ENCODE measurements around the gene CDH22. TPM values are rescaled to one million over a fixed set of nuclear protein-coding genes. Genes with fewer than 3 reads are reported as not detected.

The CDH22 gene
- total RNA-seq, 1 donor from 2014 or later: 0.14 TPM

DNA sequence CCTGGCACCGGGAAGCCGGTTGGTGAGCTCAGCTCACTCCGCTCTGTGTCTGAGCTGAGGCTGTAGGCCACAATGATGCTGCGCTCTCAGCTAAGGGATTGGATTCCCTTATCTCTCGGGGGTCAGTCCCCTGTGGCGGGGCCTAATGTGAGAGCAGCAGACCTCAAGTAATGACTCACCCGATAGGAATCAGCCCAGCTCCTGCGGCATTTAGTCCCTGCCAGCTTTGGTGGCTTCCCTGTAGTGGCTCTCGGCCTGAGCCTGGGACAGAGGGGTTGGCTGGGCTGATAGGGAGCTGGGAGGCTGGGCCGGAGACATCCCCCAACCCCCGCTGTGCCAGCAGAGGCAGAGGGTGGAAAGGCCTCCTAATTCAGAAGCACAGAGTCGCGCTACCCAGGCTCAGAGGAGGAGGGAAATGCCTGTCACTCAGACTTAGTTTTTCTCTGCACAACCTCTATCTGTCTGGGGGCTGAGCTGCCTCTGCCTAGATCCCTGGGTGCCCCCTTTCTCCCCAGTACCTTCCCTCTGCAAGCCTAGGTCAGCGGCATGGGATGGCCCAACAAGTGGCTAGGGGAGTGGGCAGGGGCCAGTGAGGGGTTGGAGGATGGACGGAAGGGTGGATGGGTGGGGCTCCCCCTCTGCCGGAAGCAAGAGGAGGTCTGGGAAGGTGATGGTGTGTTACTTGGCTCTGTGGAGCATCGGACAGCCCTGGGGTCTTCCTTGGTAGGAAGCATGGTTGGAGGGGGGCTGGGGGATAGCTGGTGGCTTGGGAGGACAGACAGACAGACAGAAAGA is 92.2 kb downstream of the CDH22 start:
- no peaks in the 10 kb centered on the region for H3K9me3 Mint-ChIP-seq (ENCODE audit: low read depth)
- H3K4me3 Mint-ChIP-seq (ENCODE audit: low read depth): no peak overlapping the region
- peak; percentile 22 for DNase-seq (ENCODE audit: low spot score, unreplicated experiment)
- peaks cover 2% of the 10 kb centered on the region for H3K4me1 Mint-ChIP-seq (ENCODE audit: low read depth)
- no peaks in the 10 kb centered on the region for H3K36me3 Mint-ChIP-seq (ENCODE audit: insufficient read depth)
- peaks cover 20% of the 10 kb centered on the region for H3K27me3 Mint-ChIP-seq
- H3K27ac Mint-ChIP-seq: peak overlapping the region; percentile 8
- TF ChIP-seq, protein P1, sequence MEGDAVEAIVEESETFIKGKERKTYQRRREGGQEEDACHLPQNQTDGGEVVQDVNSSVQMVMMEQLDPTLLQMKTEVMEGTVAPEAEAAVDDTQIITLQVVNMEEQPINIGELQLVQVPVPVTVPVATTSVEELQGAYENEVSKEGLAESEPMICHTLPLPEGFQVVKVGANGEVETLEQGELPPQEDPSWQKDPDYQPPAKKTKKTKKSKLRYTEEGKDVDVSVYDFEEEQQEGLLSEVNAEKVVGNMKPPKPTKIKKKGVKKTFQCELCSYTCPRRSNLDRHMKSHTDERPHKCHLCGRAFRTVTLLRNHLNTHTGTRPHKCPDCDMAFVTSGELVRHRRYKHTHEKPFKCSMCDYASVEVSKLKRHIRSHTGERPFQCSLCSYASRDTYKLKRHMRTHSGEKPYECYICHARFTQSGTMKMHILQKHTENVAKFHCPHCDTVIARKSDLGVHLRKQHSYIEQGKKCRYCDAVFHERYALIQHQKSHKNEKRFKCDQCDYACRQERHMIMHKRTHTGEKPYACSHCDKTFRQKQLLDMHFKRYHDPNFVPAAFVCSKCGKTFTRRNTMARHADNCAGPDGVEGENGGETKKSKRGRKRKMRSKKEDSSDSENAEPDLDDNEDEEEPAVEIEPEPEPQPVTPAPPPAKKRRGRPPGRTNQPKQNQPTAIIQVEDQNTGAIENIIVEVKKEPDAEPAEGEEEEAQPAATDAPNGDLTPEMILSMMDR (IDR thresholded peaks at IDR 0.05; ENCODE audit: unreplicated experiment): no peak

- Mint-ChIP-seq H3K4me1 (ENCODE audit: low read depth) (peaks cover 2% of the 10 kb centered on the region), H3K36me3 (ENCODE audit: insufficient read depth) (no peaks in the 10 kb centered on the region), H3K27me3 (peaks cover 18% of the 10 kb centered on the region), H3K9me3 (ENCODE audit: low read depth) (no peaks in the 10 kb centered on the region), H3K4me3 (ENCODE audit: low read depth) (no peak overlapping the region), H3K27ac (no peak overlapping the region)
- TF ChIP-seq, protein P1 (IDR thresholded peaks at IDR 0.05; ENCODE audit: unreplicated experiment): no peak
- DNase-seq (ENCODE audit: low spot score, unreplicated experiment): no peak
Observed at GRCh38 chr20:46214824-46215488, 93.3 kb downstream of the CDH22 start.

DNA sequence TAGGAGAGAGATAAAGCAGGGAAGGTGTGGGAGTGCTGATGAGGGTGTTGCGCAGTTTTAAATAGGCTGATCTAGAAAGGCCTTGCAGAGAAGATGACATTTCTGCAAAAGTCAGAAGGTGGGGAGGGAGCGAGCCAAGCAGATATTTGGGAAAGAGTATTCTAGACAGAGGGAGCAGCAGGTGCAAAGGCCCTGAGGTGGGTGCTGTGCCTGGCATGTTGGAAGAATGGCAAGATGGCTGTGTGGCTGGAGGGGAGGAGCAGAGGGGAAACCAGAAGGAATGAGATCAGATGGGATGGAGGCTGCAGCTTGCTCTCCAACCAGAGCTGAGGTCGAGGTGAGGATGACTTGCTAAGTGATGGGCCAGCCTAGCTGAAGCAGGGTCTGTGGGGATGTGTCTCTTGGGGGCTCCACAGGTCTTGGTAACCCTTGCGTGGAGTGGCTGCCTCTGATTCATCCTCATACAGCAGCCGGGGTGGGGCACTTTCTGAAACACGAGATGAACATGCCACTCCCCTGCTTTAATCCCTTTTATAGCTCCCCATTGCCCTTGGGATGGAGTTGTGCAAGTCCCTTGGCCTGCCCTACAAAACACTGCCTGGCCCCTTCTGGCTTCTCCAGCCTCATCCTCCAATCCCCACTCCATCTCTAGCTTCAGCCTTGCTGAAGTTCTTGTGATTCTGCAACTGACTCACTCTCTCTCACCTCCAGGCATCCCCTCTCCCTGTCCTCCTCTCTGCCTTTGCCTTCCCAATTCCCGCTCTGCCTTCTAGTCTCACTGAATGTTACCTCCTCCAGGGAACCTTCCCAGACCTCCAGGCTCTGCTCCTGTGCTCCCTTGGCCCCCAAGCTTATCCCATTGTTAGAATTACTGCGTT is 94.1 kb downstream of the CDH22 start:
- Mint-ChIP-seq H3K27me3 (peaks cover 19% of the 10 kb centered on the region), H3K27ac (no peak overlapping the region), H3K4me1 (ENCODE audit: low read depth) (peaks cover 2% of the 10 kb centered on the region), H3K36me3 (ENCODE audit: insufficient read depth) (no peaks in the 10 kb centered on the region), H3K4me3 (ENCODE audit: low read depth) (no peak overlapping the region), H3K9me3 (ENCODE audit: low read depth) (no peaks in the 10 kb centered on the region)
- no peak for DNase-seq (ENCODE audit: low spot score, unreplicated experiment)
- TF ChIP-seq, protein P1 (IDR thresholded peaks at IDR 0.05; ENCODE audit: unreplicated experiment): no peak

- DNase-seq (ENCODE audit: low spot score, unreplicated experiment): no peak
- Mint-ChIP-seq H3K36me3 (ENCODE audit: insufficient read depth) (no peaks in the 10 kb centered on the region), H3K9me3 (ENCODE audit: low read depth) (no peaks in the 10 kb centered on the region), H3K27me3 (peaks cover 26% of the 10 kb centered on the region), H3K27ac (no peak overlapping the region), H3K4me3 (ENCODE audit: low read depth) (no peak overlapping the region), H3K4me1 (ENCODE audit: low read depth) (peaks cover 2% of the 10 kb centered on the region)
- TF ChIP-seq, protein P1 (IDR thresholded peaks at IDR 0.05; ENCODE audit: unreplicated experiment): no peak
Observed at GRCh38 chr20:46212876-46213275, 95.4 kb downstream of the CDH22 start.

DNA sequence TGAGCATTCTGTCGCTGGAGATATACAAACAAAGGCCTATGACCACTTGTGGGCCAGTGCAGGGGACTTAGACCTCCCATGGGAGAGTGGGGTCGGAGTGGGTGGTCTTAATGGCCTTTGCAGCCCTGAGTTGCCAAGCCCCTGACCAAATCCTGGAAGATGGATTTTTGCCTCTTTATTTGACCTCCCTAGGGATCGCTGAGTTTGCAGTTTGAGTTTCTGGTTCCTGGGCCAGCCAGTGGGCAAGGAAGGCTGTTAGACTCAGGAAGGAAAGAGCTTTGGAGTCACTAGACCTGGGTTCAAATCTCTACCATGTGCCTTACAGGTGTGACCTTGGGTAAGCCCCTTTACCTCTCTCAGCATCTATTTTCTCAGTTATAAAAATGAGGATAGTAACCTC is 96.0 kb downstream of the CDH22 start:
- DNase-seq (ENCODE audit: low spot score, unreplicated experiment): no peak
- Mint-ChIP-seq H3K9me3 (ENCODE audit: low read depth) (no peaks in the 10 kb centered on the region), H3K4me1 (ENCODE audit: low read depth) (peaks cover 2% of the 10 kb centered on the region), H3K27me3 (peaks cover 30% of the 10 kb centered on the region), H3K36me3 (ENCODE audit: insufficient read depth) (no peaks in the 10 kb centered on the region), H3K4me3 (ENCODE audit: low read depth) (no peak overlapping the region), H3K27ac (no peak overlapping the region)
- TF ChIP-seq, protein P1 (IDR thresholded peaks at IDR 0.05; ENCODE audit: unreplicated experiment): no peak

All from progenitor cell of endocrine pancreas (in vitro differentiated cells).